Stimulated activated naive CD8-positive, alpha-beta T cell treated with anti-CD3 and anti-CD28 coated beads, Interleukin-15, amount 100 ng/mL, for 72 hours (primary cell): Measurements from ENCODE around the gene ZFPL1.

Experiments used
- ATAC-seq: fragments of 150-1000 bp; cut with Tn5 transposase; 2 replicates; pipeline ENCODE4 v1.10.0; 2021; ENCODE audit warnings: mild to moderate bottlenecking, moderate library complexity
- DNase-seq, 2 donors: peaks; one replicate each; pipeline ENCODE4 v3.0.0; 2021 to 2022
- H3K27ac Mint-ChIP-seq, 2 donors: one replicate each; pipeline ENCODE4 v1.8.0; 2022; ENCODE audit warnings: mild to moderate bottlenecking in 2 of 2, mixed read lengths in 2 of 2, moderate library complexity in 2 of 2
- H3K27me3 Mint-ChIP-seq: one replicate; pipeline ENCODE4 v1.8.0; 2022; ENCODE audit warnings: mixed read lengths
- H3K4me1 Mint-ChIP-seq: one replicate; pipeline ENCODE4 v1.8.0; 2022; ENCODE audit warnings: mild to moderate bottlenecking, mixed read lengths
- H3K4me3 Mint-ChIP-seq, 2 donors: one replicate each; pipeline ENCODE4 v1.8.0; 2022; ENCODE audit warnings: mild to moderate bottlenecking in 2 of 2, mixed read lengths in 2 of 2, moderate library complexity in 1 of 2
- H3K9me3 Mint-ChIP-seq, 2 donors: one replicate each; pipeline ENCODE4 v1.8.0; 2022; ENCODE audit warnings: mixed read lengths in 2 of 2

ZFPL1 gene

GRCh38 chr11:65083834-65084597 lies at the start of gene ZFPL1, which contains the start of gene CDCA5:
Gene ZFPL1 (plus strand): TSS chr11:65084222. CDS start chr11:65084699, 477 bp downstream.
Gene CDCA5 (minus strand): TSS chr11:65084040. CDS start chr11:65083978, 62 bp downstream.
- peak; percentile 94 for ATAC-seq
- Mint-ChIP-seq H3K27me3 (no peaks in the 10 kb centered on the region), H3K4me1 (peaks cover 60% of the 10 kb centered on the region), H3K4me3 (peak within 1 kb of the TSS; percentile 90 to 99), H3K9me3 (no peaks in the 10 kb centered on the region), H3K27ac (peak within 1 kb of the TSS; percentile 97 to 99)
- DNase-seq, result peak; percentile 97

- Mint-ChIP-seq H3K4me3 (no peak overlapping the region), H3K4me1 (no peaks in the 10 kb centered on the region), H3K9me3 (no peaks in the 10 kb centered on the region), H3K27me3 (no peaks in the 10 kb centered on the region), H3K27ac (no peak overlapping the region)
- no peak for ATAC-seq
- DNase-seq, result no peak
Observed at GRCh38 chr11:65034423-65034822, 49.6 kb upstream of the ZFPL1 start.

- Mint-ChIP-seq H3K9me3 (no peaks in the 10 kb centered on the region), H3K4me3 (no peak overlapping the region), H3K4me1 (no peaks in the 10 kb centered on the region), H3K27me3 (no peaks in the 10 kb centered on the region), H3K27ac (no peak overlapping the region)
- no peak for DNase-seq
- ATAC-seq, result no peak
Observed at GRCh38 chr11:65035579-65035978, 48.4 kb upstream of the ZFPL1 start.

- DNase-seq (no peak), ATAC-seq (no peak)
- H3K27ac Mint-ChIP-seq, result no peak overlapping the region
- H3K9me3 Mint-ChIP-seq, result no peaks in the 10 kb centered on the region
- H3K27me3 Mint-ChIP-seq, result no peaks in the 10 kb centered on the region
- H3K4me3 Mint-ChIP-seq, result no peak overlapping the region
- peaks cover 4% of the 10 kb centered on the region for H3K4me1 Mint-ChIP-seq
Observed at GRCh38 chr11:65036931-65037330, 47.1 kb upstream of the ZFPL1 start.

- H3K4me3 Mint-ChIP-seq, result peak overlapping the region; percentile 81 to 83
- H3K27ac Mint-ChIP-seq, result peak overlapping the region; percentile 95 to 96
- DNase-seq (no peak), ATAC-seq (no peak)
- H3K27me3 Mint-ChIP-seq, result no peaks in the 10 kb centered on the region
- H3K9me3 Mint-ChIP-seq, result no peaks in the 10 kb centered on the region
- peaks cover 39% of the 10 kb centered on the region for H3K4me1 Mint-ChIP-seq
Observed at GRCh38 chr11:65040520-65040846, 43.5 kb upstream of the ZFPL1 start.

GRCh38 chr11:65040847-65041622 lies 43.0 kb upstream of the ZFPL1 start, which contains the start of gene SAC3D1:
Gene SAC3D1 (plus strand): TSS chr11:65041210. CDS start chr11:65041293, 83 bp downstream.
- DNase-seq (peak; percentile 94 to 95), ATAC-seq (peak; percentile 95)
- Mint-ChIP-seq H3K4me3 (peak within 1 kb of the TSS; percentile 91 to 94), H3K27ac (peak within 1 kb of the TSS; percentile 95 to 96), H3K27me3 (no peaks in the 10 kb centered on the region), H3K4me1 (peaks cover 45% of the 10 kb centered on the region), H3K9me3 (no peaks in the 10 kb centered on the region)

GRCh38 chr11:65042891-65043290 lies 41.1 kb upstream of the ZFPL1 start:
- DNase-seq, result no peak
- Mint-ChIP-seq H3K4me3 (peak overlapping the region; percentile 91 to 94), H3K27me3 (no peaks in the 10 kb centered on the region), H3K4me1 (peaks cover 63% of the 10 kb centered on the region), H3K27ac (no peak overlapping the region), H3K9me3 (no peaks in the 10 kb centered on the region)
- no peak for ATAC-seq

- H3K27ac Mint-ChIP-seq, result no peak overlapping the region
- DNase-seq, result no peak
- no peaks in the 10 kb centered on the region for H3K9me3 Mint-ChIP-seq
- no peak overlapping the region for H3K4me3 Mint-ChIP-seq
- H3K27me3 Mint-ChIP-seq, result no peaks in the 10 kb centered on the region
- peaks cover 71% of the 10 kb centered on the region for H3K4me1 Mint-ChIP-seq
- no peak for ATAC-seq
Observed at GRCh38 chr11:65043881-65044501, 40.0 kb upstream of the ZFPL1 start.

- Mint-ChIP-seq H3K4me3 (no peak overlapping the region), H3K9me3 (no peaks in the 10 kb centered on the region), H3K27ac (peak overlapping the region in 1 of 2 donors; percentile 15), H3K4me1 (peaks cover 71% of the 10 kb centered on the region), H3K27me3 (no peaks in the 10 kb centered on the region)
- DNase-seq, result no peak
- ATAC-seq, result no peak
Observed at GRCh38 chr11:65045061-65045460, 39.0 kb upstream of the ZFPL1 start.

- H3K4me1 Mint-ChIP-seq, result peaks cover 71% of the 10 kb centered on the region
- no peaks in the 10 kb centered on the region for H3K27me3 Mint-ChIP-seq
- no peaks in the 10 kb centered on the region for H3K9me3 Mint-ChIP-seq
- H3K27ac Mint-ChIP-seq, result no peak overlapping the region
- no peak for DNase-seq
- ATAC-seq, result no peak
- H3K4me3 Mint-ChIP-seq, result no peak overlapping the region
Observed at GRCh38 chr11:65045728-65046127, 38.3 kb upstream of the ZFPL1 start.

- Mint-ChIP-seq H3K27me3 (no peaks in the 10 kb centered on the region), H3K27ac (peak overlapping the region; percentile 81 to 89), H3K4me1 (peaks cover 61% of the 10 kb centered on the region), H3K4me3 (peak overlapping the region; percentile 82 to 84), H3K9me3 (no peaks in the 10 kb centered on the region)
- ATAC-seq, result peak; percentile 79
- peak; percentile 21 to 28 for DNase-seq
Observed at GRCh38 chr11:65047581-65048422, 36.2 kb upstream of the ZFPL1 start.

- no peaks in the 10 kb centered on the region for H3K27me3 Mint-ChIP-seq
- ATAC-seq (no peak), DNase-seq (no peak)
- H3K9me3 Mint-ChIP-seq, result no peaks in the 10 kb centered on the region
- H3K4me1 Mint-ChIP-seq, result peaks cover 52% of the 10 kb centered on the region
- no peak overlapping the region for H3K4me3 Mint-ChIP-seq
- no peak overlapping the region for H3K27ac Mint-ChIP-seq
Observed at GRCh38 chr11:65051398-65051858, 32.6 kb upstream of the ZFPL1 start.

GRCh38 chr11:65053827-65054508 lies 30.1 kb upstream of the ZFPL1 start:
- DNase-seq (no peak), ATAC-seq (peak; percentile 62)
- Mint-ChIP-seq H3K4me1 (peaks cover 30% of the 10 kb centered on the region), H3K27ac (peak overlapping the region; percentile 65 to 97), H3K27me3 (no peaks in the 10 kb centered on the region), H3K9me3 (no peaks in the 10 kb centered on the region), H3K4me3 (peak overlapping the region; percentile 76 to 91)

- H3K27ac Mint-ChIP-seq, result peak overlapping the region in 1 of 2 donors; percentile 28
- H3K4me3 Mint-ChIP-seq, result no peak overlapping the region
- no peak for DNase-seq
Observed at GRCh38 chr11:65055538-65055937, 28.5 kb upstream of the ZFPL1 start.

More at GRCh38 chr11:65055538-65055937, 28.5 kb upstream of the ZFPL1 start:
- ATAC-seq, result no peak
- Mint-ChIP-seq H3K27me3 (no peaks in the 10 kb centered on the region), H3K4me1 (peaks cover 30% of the 10 kb centered on the region), H3K9me3 (no peaks in the 10 kb centered on the region)
